HepG2 (cell line): ENCODE data around the gene ATP5F1E. TPM values are rescaled to one million over a fixed set of nuclear protein-coding genes. Genes with fewer than 3 reads are reported as not detected.
A peak's percentile ranks its signal among the peaks of the same experiment; 100 is the strongest.

Source experiments
- EP300 ChIP-seq, 3 experiments: sonication (generic) in 1 of 3; formaldehyde crosslinking in 1 of 3; IDR thresholded peaks; 2 replicates each; pipeline versions ENCODE4 v1.5.1 to v1.6.1; 2011 to 2020; ENCODE audit warnings: low read depth in 2 of 3, low read length in 2 of 3, borderline replicate concordance in 1 of 3, improper control_type of control experiment in 1 of 3, mild to moderate bottlenecking in 1 of 3, missing genetic modification reagents in 1 of 3, moderate library complexity in 1 of 3
- FOXM1 ChIP-seq: sonication (generic); formaldehyde crosslinking; IDR thresholded peaks from 2 replicates; pipeline ENCODE4 v1.5.0; 2020; ENCODE audit warnings: missing genetic modification reagents
- HDAC1 ChIP-seq: sonication (generic); formaldehyde crosslinking; IDR thresholded peaks from 2 replicates; pipeline ENCODE4 v1.5.1; 2020; ENCODE audit warnings: mild to moderate bottlenecking, missing genetic modification reagents
- MIXL1 ChIP-seq: IDR thresholded peaks from 2 replicates; pipeline ENCODE4 v1.6.1; 2016
- PITX1 ChIP-seq: sonication (generic); formaldehyde crosslinking; IDR thresholded peaks from 2 replicates; pipeline ENCODE4 v1.5.1; 2020; ENCODE audit warnings: mild to moderate bottlenecking, missing genetic modification reagents
- SYNCRIP ChIP-seq: fragments of 200-400 bp; formaldehyde crosslinking; IDR thresholded peaks from 2 replicates; pipeline ENCODE4 v1.6.1; 2018; ENCODE audit warnings: mild to moderate bottlenecking, low read depth, low read length; ENCODE audit not compliant: insufficient read depth
- TARDBP ChIP-seq: sonication (generic); formaldehyde crosslinking; IDR thresholded peaks from 2 replicates; pipeline ENCODE4 v1.8.0; 2022; ENCODE audit warnings: mild to moderate bottlenecking, missing genetic modification reagents
- TRIM22 ChIP-seq: fragments of 450-650 bp; IDR thresholded peaks from 2 replicates; pipeline ENCODE4 v1.6.1; 2017
- ZNF331 ChIP-seq: sonication (generic); formaldehyde crosslinking; IDR thresholded peaks from 2 replicates; pipeline ENCODE4 v1.4.0; 2020; ENCODE audit warnings: missing genetic modification reagents
- ZNF547 ChIP-seq: sonication (generic); formaldehyde crosslinking; IDR thresholded peaks from 2 replicates; pipeline ENCODE4 v1.5.1; 2020; ENCODE audit warnings: mild to moderate bottlenecking, missing genetic modification reagents
- ZNF629 ChIP-seq: sonication (generic); formaldehyde crosslinking; conservative IDR thresholded peaks from 2 replicates; pipeline ENCODE4 v1.5.0; 2020; ENCODE audit warnings: missing genetic modification reagents
- ZNF691 ChIP-seq: sonication (generic); formaldehyde crosslinking; IDR thresholded peaks from 2 replicates; pipeline ENCODE4 v1.4.0; 2020; ENCODE audit warnings: missing genetic modification reagents, low read depth, mild to moderate bottlenecking, borderline replicate concordance
- ZNF781 ChIP-seq: sonication (generic); formaldehyde crosslinking; IDR thresholded peaks from 2 replicates; pipeline ENCODE4 v1.5.1; 2020; ENCODE audit warnings: borderline replicate concordance, mild to moderate bottlenecking, missing genetic modification reagents; ENCODE audit errors: not compliant biosample characterization
- polyA plus RNA-seq, 8 experiments: library from polyadenylated mRNA; depleted of rRNA in 3 of 8; stranded (reverse) in 7 of 8; unstranded in 1 of 8; fragments of >200 nt; fragmentation: Illumina TruSeq in 4 of 8; extraction: Trizol in 4 of 8; gene quantifications; 2 replicates each; pipeline versions ENCODE4 v1.2.1 to v1.2.3, GENCODE V29; 2011 to 2016; ENCODE audit warnings: low read depth in 4 of 8, missing spikeins in 1 of 8, mixed read lengths in 1 of 8; ENCODE audit not compliant: insufficient read depth in 1 of 8
- total RNA-seq, 5 experiments: library from RNA; depleted of rRNA; stranded (reverse); fragments of >200 nt; fragmentation: Illumina TruSeq; extraction: Trizol; gene quantifications; 2 replicates each; pipeline ENCODE4 v1.2.3, GENCODE V29; 2016; ENCODE audit warnings: low read depth in 1 of 5
- TF ChIP-seq, protein P1 (sequence below), 2 experiments: fragments of 450-650 bp in 1 of 2; sonication (generic) in 1 of 2; formaldehyde crosslinking in 1 of 2; IDR thresholded peaks; 2 replicates each; pipeline versions ENCODE4 v1.6.1 to v1.8.0; 2016 to 2022; ENCODE audit warnings: antibody characterized with exemption in 1 of 2, mild to moderate bottlenecking in 1 of 2, missing genetic modification reagents in 1 of 2
- TF ChIP-seq, protein P2 (sequence below): sonication (generic); formaldehyde crosslinking; IDR thresholded peaks from 2 replicates; pipeline ENCODE4 v1.4.0; 2020; ENCODE audit warnings: missing genetic modification reagents

The ATP5F1E gene
- total and polyA plus RNA-seq, 2 of the 13 experiments (the other 11 are each of a cell fraction or from before 2014, with no cell fraction given) = 121 to 134 TPM

DNA sequence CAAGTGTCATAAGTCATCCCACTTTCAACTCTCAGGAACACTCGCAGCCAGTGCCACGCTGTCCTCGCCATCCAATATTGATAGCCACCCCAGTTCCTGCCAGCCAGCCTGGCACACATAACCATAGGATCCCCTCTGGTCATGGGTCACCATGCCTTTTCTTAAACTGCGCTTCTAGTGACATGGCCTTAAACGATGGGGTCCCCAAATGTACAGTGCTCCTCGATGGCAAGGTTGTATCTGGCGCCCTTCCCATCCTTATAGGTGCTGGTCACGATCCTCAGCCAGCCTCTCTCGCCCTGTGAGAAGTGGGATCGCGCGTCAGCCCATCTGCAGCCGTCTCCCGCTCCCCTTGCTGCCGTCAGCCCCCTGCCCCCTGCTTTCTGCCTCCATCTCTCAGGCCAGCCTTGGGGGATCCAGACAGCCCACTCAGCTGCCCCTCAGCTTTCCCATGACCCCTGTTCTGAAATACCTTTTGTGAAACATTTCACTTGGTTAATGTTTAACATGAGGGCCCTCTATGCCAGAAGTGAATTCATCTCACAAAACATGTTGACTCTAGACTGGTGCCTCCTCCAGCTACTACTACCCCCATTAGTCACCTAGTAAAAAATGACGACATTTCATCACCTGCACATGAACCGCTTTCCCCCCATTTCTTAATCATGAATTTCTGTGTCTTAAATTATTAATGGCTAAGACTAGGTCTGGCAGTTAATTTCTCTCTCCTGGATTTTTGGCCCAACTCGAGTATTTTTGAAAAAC lies 36.5 kb downstream of the ATP5F1E start (continued):
- TF ChIP-seq, protein P1, sequence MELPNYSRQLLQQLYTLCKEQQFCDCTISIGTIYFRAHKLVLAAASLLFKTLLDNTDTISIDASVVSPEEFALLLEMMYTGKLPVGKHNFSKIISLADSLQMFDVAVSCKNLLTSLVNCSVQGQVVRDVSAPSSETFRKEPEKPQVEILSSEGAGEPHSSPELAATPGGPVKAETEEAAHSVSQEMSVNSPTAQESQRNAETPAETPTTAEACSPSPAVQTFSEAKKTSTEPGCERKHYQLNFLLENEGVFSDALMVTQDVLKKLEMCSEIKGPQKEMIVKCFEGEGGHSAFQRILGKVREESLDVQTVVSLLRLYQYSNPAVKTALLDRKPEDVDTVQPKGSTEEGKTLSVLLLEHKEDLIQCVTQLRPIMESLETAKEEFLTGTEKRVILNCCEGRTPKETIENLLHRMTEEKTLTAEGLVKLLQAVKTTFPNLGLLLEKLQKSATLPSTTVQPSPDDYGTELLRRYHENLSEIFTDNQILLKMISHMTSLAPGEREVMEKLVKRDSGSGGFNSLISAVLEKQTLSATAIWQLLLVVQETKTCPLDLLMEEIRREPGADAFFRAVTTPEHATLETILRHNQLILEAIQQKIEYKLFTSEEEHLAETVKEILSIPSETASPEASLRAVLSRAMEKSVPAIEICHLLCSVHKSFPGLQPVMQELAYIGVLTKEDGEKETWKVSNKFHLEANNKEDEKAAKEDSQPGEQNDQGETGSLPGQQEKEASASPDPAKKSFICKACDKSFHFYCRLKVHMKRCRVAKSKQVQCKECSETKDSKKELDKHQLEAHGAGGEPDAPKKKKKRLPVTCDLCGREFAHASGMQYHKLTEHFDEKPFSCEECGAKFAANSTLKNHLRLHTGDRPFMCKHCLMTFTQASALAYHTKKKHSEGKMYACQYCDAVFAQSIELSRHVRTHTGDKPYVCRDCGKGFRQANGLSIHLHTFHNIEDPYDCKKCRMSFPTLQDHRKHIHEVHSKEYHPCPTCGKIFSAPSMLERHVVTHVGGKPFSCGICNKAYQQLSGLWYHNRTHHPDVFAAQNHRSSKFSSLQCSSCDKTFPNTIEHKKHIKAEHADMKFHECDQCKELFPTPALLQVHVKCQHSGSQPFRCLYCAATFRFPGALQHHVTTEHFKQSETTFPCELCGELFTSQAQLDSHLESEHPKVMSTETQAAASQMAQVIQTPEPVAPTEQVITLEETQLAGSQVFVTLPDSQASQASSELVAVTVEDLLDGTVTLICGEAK (IDR thresholded peaks at IDR 0.05) = no peak
- TF ChIP-seq, protein P1 (CRISPR knock-in tag; IDR thresholded peaks at IDR 0.05) = peak; percentile 22; the same call in 1 of the 2 replicates
- TF ChIP-seq TARDBP (CRISPR knock-in tag) (peak; percentile 61; the same call in 1 of the 2 replicates), SYNCRIP (no peak), ZNF629 (CRISPR knock-in tag) (0 out of 2 replicates have a peak, but pooled peaks have one; percentile 14), ZNF691 (no peak), ZNF547 (CRISPR knock-in tag) (peak; percentile 15; the same call in 1 of the 2 replicates), EP300 (IDR thresholded peaks at IDR 0.05; ENCODE audit: low read depth in 2 of 2, low read length in 2 of 2) (peak; percentile 32 to 62; a peak in 1 of 4 replicates), EP300 (CRISPR knock-in tag; IDR thresholded peaks at IDR 0.05; ENCODE audit: borderline replicate concordance) (0 out of 2 replicates have a peak, but pooled peaks have one; percentile 26), FOXM1 (CRISPR knock-in tag) (no peak), ZNF331 (CRISPR knock-in tag) (peak; percentile 58; the same call in 1 of the 2 replicates), ZNF781 (no peak), MIXL1 (CRISPR knock-in tag) (peak; percentile 82), PITX1 (0 out of 2 replicates have a peak, but pooled peaks have one; percentile 6), TRIM22 (no peak), HDAC1 (CRISPR knock-in tag) (peak; percentile 63)
- TF ChIP-seq, protein P2, sequence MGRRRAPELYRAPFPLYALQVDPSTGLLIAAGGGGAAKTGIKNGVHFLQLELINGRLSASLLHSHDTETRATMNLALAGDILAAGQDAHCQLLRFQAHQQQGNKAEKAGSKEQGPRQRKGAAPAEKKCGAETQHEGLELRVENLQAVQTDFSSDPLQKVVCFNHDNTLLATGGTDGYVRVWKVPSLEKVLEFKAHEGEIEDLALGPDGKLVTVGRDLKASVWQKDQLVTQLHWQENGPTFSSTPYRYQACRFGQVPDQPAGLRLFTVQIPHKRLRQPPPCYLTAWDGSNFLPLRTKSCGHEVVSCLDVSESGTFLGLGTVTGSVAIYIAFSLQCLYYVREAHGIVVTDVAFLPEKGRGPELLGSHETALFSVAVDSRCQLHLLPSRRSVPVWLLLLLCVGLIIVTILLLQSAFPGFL (CRISPR knock-in tag) = 0 out of 2 replicates have a peak, but pooled peaks have one; percentile 53
